ENCODE data around the gene GPC6. TPM values are rescaled to one million over a fixed set of nuclear protein-coding genes. Genes with fewer than 3 reads are reported as not detected.

The GPC6 gene
- total and polyA plus RNA-seq, 9 of the 15 experiments (the other 6 are each of a cell fraction or from before 2014, with no cell fraction given) = under 0.01 to 0.20 (median 0.01) TPM; not detected in 4

- Histone ChIP-seq H3K27ac (ENCODE audit: extremely low read depth, low read depth, low read length) (no peak overlapping the region), H4K20me1 (replicated peaks; ENCODE audit: control insufficient read depth, insufficient read depth, low read length) (no peaks in the 10 kb centered on the region), H3K36me3 (ENCODE audit: control insufficient read depth, insufficient read depth, low read length) (no peaks in the 10 kb centered on the region), H3K9me3 (replicated peaks; ENCODE audit: control insufficient read depth, insufficient read depth, low read depth, low read length) (no peaks in the 10 kb centered on the region), H3K27me3 (ENCODE audit: control insufficient read depth in 2 of 2, insufficient read depth in 2 of 2, low read length in 2 of 2) (no peaks in the 10 kb centered on the region), H3K4me3 (no peak overlapping the region), H3K79me2 (ENCODE audit: control insufficient read depth, insufficient read depth, low read length) (no peaks in the 10 kb centered on the region), H3K4me2 (ENCODE audit: insufficient read depth, low read length) (no peak overlapping the region), H3K4me1 (replicated peaks in 1 of 2; ENCODE audit: control insufficient read depth in 2 of 2, insufficient read depth in 2 of 2, low read length in 2 of 2) (no peaks in the 10 kb centered on the region; a peak in 1 of 5 replicates), H3K9me1 (ENCODE audit: control insufficient read depth, insufficient read depth, low read length) (no peaks in the 10 kb centered on the region), H3K9ac (ENCODE audit: insufficient read depth in 1 of 2, low read depth in 2 of 2, low read length in 2 of 2) (no peak overlapping the region), H2AFZ (ENCODE audit: low read depth, low read length) (no peak overlapping the region)
- ATAC-seq (peak; percentile 21), DNase-seq (ENCODE audit: extremely low read depth in 1 of 4, low spot score in 3 of 4) (no peak), FAIRE-seq (no peak)
- in situ Hi-C loops (cut with MboI) = no loop called here
- ChIA-PET CTCF (ENCODE audit: low intra/inter-chr PET ratio) (no interaction called here), POLR2A (interaction anchor here (0.8 to 3.9 kb wide), 7 partner anchors 9 to 70 kb away, joined by 3 to 19 read pairs (median 4); no protein-coding TSS in a partner anchor)
- TF ChIP-seq TCF15 (CRISPR knock-in tag; IDR thresholded peaks at IDR 0.05) (no peak), ATF2 (CRISPR knock-in tag; IDR thresholded peaks at IDR 0.05) (no peak), ILK (tag; IDR thresholded peaks at IDR 0.05; ENCODE audit: borderline replicate concordance, low read depth) (no peak), ZNF512 (tag; IDR thresholded peaks at IDR 0.05) (no peak)
- no TSS peak for BruUV-seq (replicated peaks)
- intact Hi-C loops (cut with micrococcal nuclease) = no loop called here
- 0% methylated on average over 1 of the region's 1 CpG for WGBS (ENCODE audit: insufficient coverage, low coverage, missing lambda C conversion rate)
Observed at GRCh38 chr13:93325303-93326233, 99.0 kb downstream of the GPC6 start.
